Muscle layer of duodenum (tissue), 2 donors: ENCODE data around the gene SVIL.
A peak's percentile ranks its signal among the peaks of the same experiment; 100 is the strongest.

Source experiments
- H3K27ac ChIP-seq: one replicate; pipeline ENCODE4 v1.7.0; 2013; ENCODE audit warnings: mild to moderate bottlenecking, low read length
- H3K27me3 ChIP-seq: one replicate; pipeline ENCODE4 v1.7.0; 2013; ENCODE audit warnings: low read depth, mild to moderate bottlenecking, control low read depth, low read length
- H3K36me3 ChIP-seq, 2 donors: one replicate each; pipeline ENCODE4 v1.7.0; 2013; ENCODE audit warnings: low read length in 2 of 2, control low read depth in 1 of 2, mild to moderate bottlenecking in 1 of 2; ENCODE audit not compliant: insufficient read depth in 2 of 2, control insufficient read depth in 1 of 2
- H3K4me1 ChIP-seq, 2 donors: one replicate each; pipeline ENCODE4 v1.7.0; 2013; ENCODE audit warnings: low read length in 2 of 2, mild to moderate bottlenecking in 2 of 2, control low read depth in 1 of 2, moderate library complexity in 1 of 2; ENCODE audit not compliant: insufficient read depth in 2 of 2, control insufficient read depth in 1 of 2
- H3K4me3 ChIP-seq, 2 donors: one replicate each; pipeline ENCODE4 v1.7.0; 2013; ENCODE audit warnings: low read length in 2 of 2, low read depth in 1 of 2, mild to moderate bottlenecking in 1 of 2
- H3K9me3 ChIP-seq, 2 donors: one replicate each; pipeline ENCODE4 v1.7.0; 2013; ENCODE audit warnings: low read length in 2 of 2, control low read depth in 1 of 2, mild to moderate bottlenecking in 1 of 2; ENCODE audit not compliant: control insufficient read depth in 1 of 2
- donor health status: healthy.

SVIL gene

GRCh38 chr10:29648114-29648982 is 13.6 kb upstream of the SVIL start:
- Histone ChIP-seq H3K9me3 (no peaks in the 10 kb centered on the region), H3K4me3 (peak overlapping the region in 1 of 2 donors; percentile 13), H3K36me3 (no peaks in the 10 kb centered on the region), H3K27me3 (no peaks in the 10 kb centered on the region), H3K4me1 (peaks cover 24 to 47% of the 10 kb centered on the region in 2 donors), H3K27ac (peak overlapping the region; percentile 77)

DNA sequence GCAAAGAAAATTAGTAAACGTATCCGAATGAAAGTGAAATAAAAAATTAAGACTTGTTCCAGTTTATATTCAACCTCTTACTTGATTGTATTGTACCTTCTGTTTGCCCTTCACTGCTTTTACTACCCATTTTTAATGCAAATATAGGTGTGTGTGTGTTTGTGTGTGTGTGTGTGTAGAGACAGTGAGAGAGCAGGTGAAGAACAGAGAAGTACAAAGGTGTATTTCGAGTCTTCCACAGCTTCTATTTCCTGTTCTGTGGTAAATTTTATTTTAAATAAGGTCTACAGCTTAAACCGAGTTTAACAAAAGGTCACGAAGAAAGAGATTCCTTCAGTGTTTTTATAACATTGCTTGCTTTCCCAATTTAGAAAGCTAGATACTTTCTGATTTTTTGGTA is 12.7 kb upstream of the SVIL start:
- peak overlapping the region in 1 of 2 donors; percentile 13 for H3K4me3 ChIP-seq

DNA sequence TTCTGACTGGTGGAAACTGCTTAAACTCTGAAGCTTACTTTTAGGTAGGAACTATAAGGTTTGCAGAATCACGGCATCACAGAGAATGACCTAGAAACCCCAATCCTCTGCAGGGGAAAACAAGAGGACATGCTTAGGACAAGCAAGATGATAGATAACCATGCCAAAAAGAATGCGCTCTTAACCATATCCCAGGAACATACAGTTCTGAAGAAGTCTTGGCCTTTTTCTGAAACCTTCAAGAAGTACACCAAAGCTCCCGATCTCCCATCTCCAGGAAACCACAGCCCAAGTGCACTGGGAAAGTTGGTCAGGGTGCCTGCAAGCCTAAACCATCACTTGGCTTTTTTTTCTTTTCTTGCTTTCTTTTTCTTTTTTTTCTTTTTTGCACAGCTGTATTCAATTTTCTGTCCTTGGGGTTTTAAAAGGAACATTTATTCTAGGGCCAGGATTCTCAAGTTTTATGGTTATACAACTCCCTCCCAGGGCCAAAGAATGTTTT is 12.2 kb upstream of the SVIL start:
- H3K9me3 ChIP-seq, result no peaks in the 10 kb centered on the region
- H3K4me3 ChIP-seq, result peak overlapping the region in 1 of 2 donors; percentile 13
- peaks cover 24 to 47% of the 10 kb centered on the region in 2 donors for H3K4me1 ChIP-seq
- peak overlapping the region; percentile 77 for H3K27ac ChIP-seq
- no peaks in the 10 kb centered on the region for H3K27me3 ChIP-seq
- no peaks in the 10 kb centered on the region for H3K36me3 ChIP-seq

More for the DNA sequence above, 12.7 kb upstream of the SVIL start:
- Histone ChIP-seq H3K4me1 (peaks cover 24 to 47% of the 10 kb centered on the region in 2 donors), H3K27ac (peak overlapping the region; percentile 77), H3K9me3 (no peaks in the 10 kb centered on the region), H3K36me3 (no peaks in the 10 kb centered on the region), H3K27me3 (no peaks in the 10 kb centered on the region)

GRCh38 chr10:29646238-29646902 is 11.6 kb upstream of the SVIL start:
- Histone ChIP-seq H3K27me3 (no peaks in the 10 kb centered on the region), H3K4me3 (peak overlapping the region in 1 of 2 donors; percentile 13), H3K27ac (peak overlapping the region; percentile 70), H3K4me1 (peaks cover 24 to 47% of the 10 kb centered on the region in 2 donors), H3K36me3 (no peaks in the 10 kb centered on the region), H3K9me3 (no peaks in the 10 kb centered on the region)

GRCh38 chr10:29643771-29644501 is 9.2 kb upstream of the SVIL start:
- peak overlapping the region in 1 of 2 donors; percentile 2 for H3K4me3 ChIP-seq
- no peaks in the 10 kb centered on the region for H3K36me3 ChIP-seq
- peak overlapping the region; percentile 40 for H3K27ac ChIP-seq
- no peaks in the 10 kb centered on the region for H3K9me3 ChIP-seq
- no peaks in the 10 kb centered on the region for H3K27me3 ChIP-seq
- peaks cover 19 to 37% of the 10 kb centered on the region in 2 donors for H3K4me1 ChIP-seq

DNA sequence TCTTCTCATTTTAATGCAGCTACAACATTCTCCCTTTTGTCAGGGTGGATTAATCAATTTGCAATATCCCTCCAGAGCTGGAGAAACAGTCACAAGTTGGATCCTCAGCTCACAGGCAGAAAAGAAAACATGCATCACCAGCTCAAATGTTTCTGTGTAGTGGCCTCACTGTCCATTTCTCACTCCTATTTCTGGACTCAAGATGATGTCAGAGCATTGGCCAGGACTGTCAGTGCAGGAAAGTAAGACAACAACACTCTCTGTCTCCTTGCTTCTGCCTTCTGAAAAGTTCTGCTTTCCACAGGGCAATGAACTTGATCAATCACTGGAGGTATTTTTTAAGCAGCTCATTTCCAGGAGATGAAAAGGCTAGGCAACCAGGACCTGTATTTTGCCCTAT is 8.2 kb upstream of the SVIL start:
- no peaks in the 10 kb centered on the region for H3K27me3 ChIP-seq
- no peaks in the 10 kb centered on the region for H3K36me3 ChIP-seq
- H3K4me1 ChIP-seq, result peaks cover 10 to 30% of the 10 kb centered on the region in 2 donors
- peak overlapping the region; percentile 40 for H3K27ac ChIP-seq
- H3K4me3 ChIP-seq, result peak overlapping the region in 1 of 2 donors; percentile 4
- no peaks in the 10 kb centered on the region for H3K9me3 ChIP-seq

GRCh38 chr10:29637537-29637936 is 2.8 kb upstream of the SVIL start:
- H3K27ac ChIP-seq, result no peak overlapping the region
- no peak overlapping the region for H3K4me3 ChIP-seq
- H3K9me3 ChIP-seq, result no peaks in the 10 kb centered on the region
- no peaks in the 10 kb centered on the region for H3K27me3 ChIP-seq
- H3K36me3 ChIP-seq, result peaks cover 0 to 14% of the 10 kb centered on the region in 2 donors
- peaks cover 0 to 9% of the 10 kb centered on the region in 2 donors for H3K4me1 ChIP-seq

DNA sequence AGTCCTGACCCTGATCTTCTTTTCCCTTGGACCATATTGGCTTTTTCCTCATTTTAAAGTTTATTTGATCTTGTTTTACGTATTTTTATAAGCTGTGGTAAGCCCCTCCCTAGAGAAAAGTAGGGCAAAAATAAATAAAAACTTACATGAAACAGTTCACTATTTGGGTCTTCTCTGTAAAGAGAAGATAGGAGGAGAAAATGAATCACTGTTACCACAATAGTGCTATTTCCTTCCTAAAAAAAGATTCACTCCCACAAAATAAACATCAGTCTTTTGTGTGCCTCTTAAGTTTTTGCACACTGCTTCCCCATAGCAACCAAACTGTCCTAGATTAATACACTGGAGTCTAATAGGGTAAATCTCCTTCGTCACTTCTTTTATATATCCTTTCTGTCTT is 1.4 kb upstream of the SVIL start:
- H3K36me3 ChIP-seq, result peaks cover 0 to 14% of the 10 kb centered on the region in 2 donors
- H3K9me3 ChIP-seq, result no peaks in the 10 kb centered on the region
- H3K27me3 ChIP-seq, result no peaks in the 10 kb centered on the region
- peak overlapping the region; percentile 94 for H3K27ac ChIP-seq
- H3K4me1 ChIP-seq, result peaks cover 0 to 9% of the 10 kb centered on the region in 2 donors
- peak overlapping the region in 1 of 2 donors; percentile 61 for H3K4me3 ChIP-seq

- H3K9me3 ChIP-seq, result no peaks in the 10 kb centered on the region
- peak overlapping the region in 1 of 2 donors; percentile 61 for H3K4me3 ChIP-seq
- peak overlapping the region; percentile 94 for H3K27ac ChIP-seq
- peaks cover 0 to 14% of the 10 kb centered on the region in 2 donors for H3K36me3 ChIP-seq
- peaks cover 0 to 12% of the 10 kb centered on the region in 2 donors for H3K4me1 ChIP-seq
- no peaks in the 10 kb centered on the region for H3K27me3 ChIP-seq
Measured at GRCh38 chr10:29635711-29636144, 957 bp upstream of the SVIL start.

- Histone ChIP-seq H3K4me3 (peak overlapping the region; percentile 57 to 61), H3K9me3 (no peaks in the 10 kb centered on the region), H3K27me3 (no peaks in the 10 kb centered on the region), H3K27ac (peak overlapping the region; percentile 94), H3K36me3 (peaks cover 0 to 14% of the 10 kb centered on the region in 2 donors), H3K4me1 (peaks cover 0 to 21% of the 10 kb centered on the region in 2 donors)
Measured at GRCh38 chr10:29634105-29634504, 666 bp downstream of the SVIL start.

DNA sequence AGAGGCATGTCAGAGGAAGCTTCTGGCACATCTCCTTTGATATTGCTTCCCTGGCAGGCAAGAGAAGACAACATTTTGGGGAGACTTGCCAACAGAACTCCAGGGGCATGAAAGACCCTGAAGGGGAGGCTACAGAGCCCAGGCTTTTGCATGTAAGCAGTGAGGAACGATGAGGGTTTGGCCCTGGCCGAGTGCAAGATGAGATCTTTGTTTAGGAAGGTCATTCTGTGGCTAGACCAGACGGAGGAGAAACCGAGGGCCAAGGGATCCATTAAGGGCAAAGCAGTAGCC is 3.8 kb downstream of the SVIL start:
- peak overlapping the region; percentile 45 to 49 for H3K4me3 ChIP-seq
- H3K36me3 ChIP-seq, result peaks cover 0 to 11% of the 10 kb centered on the region in 2 donors
- H3K4me1 ChIP-seq, result peaks cover 0 to 26% of the 10 kb centered on the region in 2 donors
- no peaks in the 10 kb centered on the region for H3K27me3 ChIP-seq
- no peaks in the 10 kb centered on the region for H3K9me3 ChIP-seq
- H3K27ac ChIP-seq, result peak overlapping the region; percentile 84
